Measurements from ENCODE around the gene MAGEL2.

DNA sequence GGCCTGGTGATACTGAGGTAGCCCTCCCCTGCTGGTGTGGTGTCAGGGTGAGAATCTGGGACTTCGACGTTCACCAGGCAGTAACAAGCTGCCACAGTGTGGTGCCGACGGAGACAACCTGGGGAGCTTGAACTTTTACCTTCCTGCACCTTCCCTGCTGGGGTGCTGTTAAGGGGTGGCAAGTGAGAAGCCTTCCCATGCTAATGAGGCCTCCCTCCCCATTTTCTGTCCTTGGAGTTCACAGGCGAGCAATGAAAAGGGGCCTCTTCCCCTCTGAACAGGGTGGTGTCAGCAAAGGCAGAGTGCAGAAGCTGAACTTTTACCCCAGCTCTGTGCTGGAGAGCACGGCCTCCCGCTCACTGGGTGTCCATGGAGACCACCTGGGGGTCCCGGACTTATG lies 13.5 kb downstream of the MAGEL2 start:
- TF ChIP-seq, protein P1, sequence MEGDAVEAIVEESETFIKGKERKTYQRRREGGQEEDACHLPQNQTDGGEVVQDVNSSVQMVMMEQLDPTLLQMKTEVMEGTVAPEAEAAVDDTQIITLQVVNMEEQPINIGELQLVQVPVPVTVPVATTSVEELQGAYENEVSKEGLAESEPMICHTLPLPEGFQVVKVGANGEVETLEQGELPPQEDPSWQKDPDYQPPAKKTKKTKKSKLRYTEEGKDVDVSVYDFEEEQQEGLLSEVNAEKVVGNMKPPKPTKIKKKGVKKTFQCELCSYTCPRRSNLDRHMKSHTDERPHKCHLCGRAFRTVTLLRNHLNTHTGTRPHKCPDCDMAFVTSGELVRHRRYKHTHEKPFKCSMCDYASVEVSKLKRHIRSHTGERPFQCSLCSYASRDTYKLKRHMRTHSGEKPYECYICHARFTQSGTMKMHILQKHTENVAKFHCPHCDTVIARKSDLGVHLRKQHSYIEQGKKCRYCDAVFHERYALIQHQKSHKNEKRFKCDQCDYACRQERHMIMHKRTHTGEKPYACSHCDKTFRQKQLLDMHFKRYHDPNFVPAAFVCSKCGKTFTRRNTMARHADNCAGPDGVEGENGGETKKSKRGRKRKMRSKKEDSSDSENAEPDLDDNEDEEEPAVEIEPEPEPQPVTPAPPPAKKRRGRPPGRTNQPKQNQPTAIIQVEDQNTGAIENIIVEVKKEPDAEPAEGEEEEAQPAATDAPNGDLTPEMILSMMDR (IDR thresholded peaks at IDR 0.05), result no peak
- TF ChIP-seq POLR2A (IDR thresholded peaks at IDR 0.05), result no peak
- TF ChIP-seq POLR2AphosphoS5 (IDR thresholded peaks at IDR 0.05), result no peak

All from prostate gland (tissue), 2 donors.